ENCODE data around the gene CARD18.

DNA sequence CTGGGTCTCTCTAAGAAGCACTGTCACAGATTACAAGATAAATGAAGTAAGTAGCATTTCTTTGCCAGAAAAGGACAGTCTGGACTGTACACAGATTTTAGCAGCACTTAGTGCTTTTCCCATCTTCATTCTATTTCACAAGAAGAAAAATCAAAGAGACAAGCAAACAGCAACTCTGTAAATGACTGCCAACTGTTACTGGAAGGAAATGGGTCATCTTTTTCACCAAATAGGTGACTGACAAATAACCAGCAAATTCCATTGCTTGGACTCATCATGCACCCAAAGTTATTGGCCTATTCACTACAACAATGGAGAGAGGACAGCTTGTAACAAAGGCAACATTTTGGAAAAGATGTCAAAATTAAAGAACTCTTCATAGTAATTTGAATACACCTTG is 28.9 kb upstream of the CARD18 start:
- TF ChIP-seq POLR2A (IDR thresholded peaks at IDR 0.05; ENCODE audit: low read length) (no peak), SMC3 (IDR thresholded peaks at IDR 0.05) (no peak)

Measured in A549 (cell line).